Liver (tissue), 9 donors: ENCODE measurements around the gene CHAT. TPM values are rescaled to one million over a fixed set of nuclear protein-coding genes. Genes with fewer than 3 reads are reported as not detected.

Experiments used
- DNase-seq: peaks from one replicate; pipeline ENCODE4 v3.0.0-alpha.2; 2017; ENCODE audit warnings: low spot score
- H3K27ac ChIP-seq, 2 donors: one replicate each; pipeline ENCODE4 v1.7.0; 2013; ENCODE audit warnings: inconsistent platforms in 2 of 2, low read length in 2 of 2, control low read depth in 1 of 2, low read depth in 1 of 2, mild to moderate bottlenecking in 1 of 2
- H3K27me3 ChIP-seq, 4 donors: one replicate each; pipeline versions ENCODE4 v1.6.1 to v1.7.0; 2013; ENCODE audit warnings: low read length in 3 of 4, inconsistent platforms in 1 of 4, mild to moderate bottlenecking in 1 of 4, moderate library complexity in 1 of 4; ENCODE audit not compliant: control insufficient read depth in 4 of 4, insufficient read depth in 4 of 4
- H3K36me3 ChIP-seq, 4 donors: one replicate each; pipeline versions ENCODE4 v1.6.1 to v1.7.0; 2013; ENCODE audit warnings: low read length in 3 of 4, mild to moderate bottlenecking in 3 of 4, low read depth in 1 of 4, moderate library complexity in 1 of 4; ENCODE audit not compliant: control insufficient read depth in 4 of 4, insufficient read depth in 3 of 4
- H3K4me1 ChIP-seq, 4 donors: one replicate each; pipeline versions ENCODE4 v1.6.1 to v1.7.0; 2013; ENCODE audit warnings: low read length in 3 of 4, mild to moderate bottlenecking in 3 of 4, moderate library complexity in 1 of 4; ENCODE audit not compliant: control insufficient read depth in 4 of 4, insufficient read depth in 4 of 4
- H3K4me3 ChIP-seq, 3 donors: one replicate each; pipeline versions ENCODE4 v1.6.1 to v1.7.0; 2013; ENCODE audit warnings: low read length in 3 of 3, control low read depth in 1 of 3, low read depth in 1 of 3, mild to moderate bottlenecking in 1 of 3
- H3K9ac ChIP-seq, 2 donors: one replicate each; pipeline ENCODE4 v1.7.0; 2013; ENCODE audit warnings: low read length in 2 of 2, mild to moderate bottlenecking in 2 of 2, moderate library complexity in 2 of 2, control low read depth in 1 of 2, low read depth in 1 of 2
- H3K9me3 ChIP-seq, 4 donors: one replicate each; pipeline versions ENCODE4 v1.6.1 to v1.7.0; 2013; ENCODE audit warnings: low read length in 3 of 4; ENCODE audit not compliant: control insufficient read depth in 4 of 4
- ATF3 ChIP-seq: IDR thresholded peaks from 2 replicates; pipeline ENCODE4 v1.6.1; 2016; ENCODE audit warnings: antibody characterized with exemption
- CTCF ChIP-seq: fragments of 150-350 bp; IDR thresholded peaks from 2 replicates; pipeline ENCODE4 v1.5.1; 2017; ENCODE audit warnings: improper control_type of control experiment, low read depth, low read length; ENCODE audit not compliant: missing input control
- EGR1 ChIP-seq, 2 donors: IDR thresholded peaks; 2 replicates each; pipeline ENCODE4 v1.6.1; 2016 to 2018; ENCODE audit warnings: antibody characterized with exemption in 2 of 2, low read depth in 2 of 2
- FOXA1 ChIP-seq: IDR thresholded peaks from 2 replicates; pipeline ENCODE4 v1.6.1; 2016; ENCODE audit warnings: antibody characterized with exemption
- FOXA2 ChIP-seq: IDR thresholded peaks from 2 replicates; pipeline ENCODE4 v1.6.1; 2016; ENCODE audit warnings: antibody characterized with exemption
- GABPA ChIP-seq, 2 donors: IDR thresholded peaks in 1 of 2; conservative IDR thresholded peaks in 1 of 2; 2 replicates each; pipeline ENCODE4 v1.6.1; 2016; ENCODE audit warnings: antibody characterized with exemption in 2 of 2, mild to moderate bottlenecking in 1 of 2, moderate library complexity in 1 of 2
- HNF4A ChIP-seq, 2 donors: conservative IDR thresholded peaks; 2 replicates each; pipeline ENCODE4 v1.6.1; 2016; ENCODE audit warnings: antibody characterized with exemption in 2 of 2, mild to moderate bottlenecking in 2 of 2
- HNF4G ChIP-seq: IDR thresholded peaks from 2 replicates; pipeline ENCODE4 v1.6.1; 2016; ENCODE audit warnings: antibody characterized with exemption
- JUND ChIP-seq, 2 donors: IDR thresholded peaks; 2 replicates each; pipeline ENCODE4 v1.6.1; 2016; ENCODE audit warnings: antibody characterized with exemption in 2 of 2
- MAX ChIP-seq: IDR thresholded peaks from 2 replicates; pipeline ENCODE4 v1.6.1; 2016; ENCODE audit warnings: antibody characterized with exemption
- NR2F2 ChIP-seq: IDR thresholded peaks from 2 replicates; pipeline ENCODE4 v1.6.1; 2016; ENCODE audit warnings: antibody characterized with exemption
- RAD21 ChIP-seq, 2 donors: IDR thresholded peaks; 2 replicates each; pipeline ENCODE4 v1.6.1; 2016; ENCODE audit warnings: antibody characterized with exemption in 2 of 2, mild to moderate bottlenecking in 2 of 2
- REST ChIP-seq: IDR thresholded peaks from 2 replicates; pipeline ENCODE4 v1.6.1; 2016; ENCODE audit warnings: antibody characterized with exemption, mild to moderate bottlenecking
- RXRA ChIP-seq, 2 donors: IDR thresholded peaks; 2 replicates each; pipeline ENCODE4 v1.6.1; 2017 to 2018; ENCODE audit warnings: antibody characterized with exemption in 2 of 2, mild to moderate bottlenecking in 1 of 2
- SP1 ChIP-seq: IDR thresholded peaks from 2 replicates; pipeline ENCODE4 v1.6.1; 2018; ENCODE audit warnings: antibody characterized with exemption, mild to moderate bottlenecking
- TAF1 ChIP-seq: conservative IDR thresholded peaks from 2 replicates; pipeline ENCODE4 v1.6.1; 2016; ENCODE audit warnings: antibody characterized with exemption, mild to moderate bottlenecking
- YY1 ChIP-seq: IDR thresholded peaks from 2 replicates; pipeline ENCODE4 v1.6.1; 2016; ENCODE audit warnings: antibody characterized with exemption, mild to moderate bottlenecking
- ZBTB33 ChIP-seq: IDR thresholded peaks from 2 replicates; pipeline ENCODE4 v1.6.1; 2016; ENCODE audit warnings: antibody characterized with exemption
- WGBS: extraction: QIAGEN DNeasy Blood & Tissue Kit; methylation state at CpG from one replicate; pipeline ENCODE4 v1.1.7; 2013; 5-methylcytosine and 5-hydroxymethylcytosine counted together
- polyA plus RNA-seq, 2 donors: library from polyadenylated mRNA; stranded (reverse) in 1 of 2; unstranded in 1 of 2; fragments of 200-250 nt in 1 of 2; fragments of >200 nt in 1 of 2; fragmentation: Nextera tagmentation in 1 of 2; extraction: Ambion mirVana in 1 of 2; gene quantifications; one replicate each; pipeline versions ENCODE4 v1.2.1 to v1.2.3, GENCODE V29; 2013 to 2015
- total RNA-seq, 2 donors: library from RNA; depleted of rRNA; stranded (reverse); fragments of >200 nt; gene quantifications; one replicate each; pipeline ENCODE4 v1.2.3, GENCODE V29; 2014
- donor health status: healthy.
- donor health status: healthy.
- donor health status: healthy.
- donor health status: healthy.
- donor health status: healthy.

Gene CHAT
- total and polyA plus RNA-seq, 4 donors: not detected

GRCh38 chr10:49622426-49623425, 8.9 kb downstream of the CHAT start:
- TF ChIP-seq CTCF (no peak), MAX (no peak), ZBTB33 (no peak), SP1 (no peak), FOXA2 (no peak), HNF4G (no peak), RXRA (IDR thresholded peaks at IDR 0.05) (no peak), JUND (IDR thresholded peaks at IDR 0.05) (no peak), FOXA1 (no peak), NR2F2 (no peak), RAD21 (IDR thresholded peaks at IDR 0.05) (no peak), HNF4A (conservative IDR thresholded peaks at IDR 0.05) (no peak), ATF3 (no peak), YY1 (no peak), TAF1 (no peak), GABPA (IDR thresholded peaks at IDR 0.05 in 1 of 2, conservative IDR thresholded peaks at IDR 0.05 in 1 of 2) (no peak), REST (no peak), EGR1 (IDR thresholded peaks at IDR 0.05; ENCODE audit: low read depth in 2 of 2) (no peak)
- H3K4me1 ChIP-seq: no peaks in the 10 kb centered on the region
- no peak overlapping the region for H3K4me3 ChIP-seq
- H3K27me3 ChIP-seq: peaks cover 0 to 3% (median 2%) of the 10 kb centered on the region in 4 donors
- H3K27ac ChIP-seq: no peak overlapping the region
- 79% methylated on average over 11 of the region's 11 CpGs for WGBS
- no peaks in the 10 kb centered on the region for H3K36me3 ChIP-seq
- H3K9me3 ChIP-seq: no peaks in the 10 kb centered on the region
- no peak for DNase-seq
- H3K9ac ChIP-seq: no peak overlapping the region
